ENCODE results near the gene PJVK. TPM values are rescaled to one million over a fixed set of nuclear protein-coding genes. Genes with fewer than 3 reads are reported as not detected.
"Not testable (repeated sequence)": the region's sequence is repeated elsewhere in the genome, so short reads cannot be mapped to it uniquely, and the experiment has no call there.

Gene PJVK
- total RNA-seq, 1 donor from 2014 or later: 7.7 TPM

DNA sequence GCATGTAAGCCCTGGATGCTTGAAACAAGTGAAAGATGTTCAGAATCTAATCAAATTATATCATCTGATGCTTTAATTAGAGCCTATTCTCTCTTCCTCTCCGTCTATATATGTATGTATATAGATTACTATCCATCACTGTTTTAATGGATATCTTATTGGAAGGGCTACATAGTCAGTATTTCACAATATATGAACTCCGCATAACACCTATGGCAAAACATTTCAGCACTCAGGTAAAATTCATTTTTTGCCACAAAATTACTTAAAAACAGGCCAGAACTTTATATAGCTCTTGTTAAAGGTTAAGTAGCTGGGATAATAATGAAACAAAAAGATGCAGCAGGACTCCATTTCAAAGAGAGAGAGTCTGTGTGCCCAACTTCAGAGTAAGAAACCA lies 1.2 kb downstream of the PJVK start:
- no peak for DNase-seq (ENCODE audit: low spot score, unreplicated experiment)
- Mint-ChIP-seq H3K36me3 (ENCODE audit: insufficient read depth) (peaks cover 12% of the 10 kb centered on the region), H3K27ac (peak overlapping the region; percentile 100), H3K27me3 (no peaks in the 10 kb centered on the region), H3K4me1 (ENCODE audit: low read depth) (peaks cover 20% of the 10 kb centered on the region), H3K4me3 (ENCODE audit: low read depth) (peak overlapping the region; percentile 88), H3K9me3 (ENCODE audit: low read depth) (no peaks in the 10 kb centered on the region)
- TF ChIP-seq, protein P1, sequence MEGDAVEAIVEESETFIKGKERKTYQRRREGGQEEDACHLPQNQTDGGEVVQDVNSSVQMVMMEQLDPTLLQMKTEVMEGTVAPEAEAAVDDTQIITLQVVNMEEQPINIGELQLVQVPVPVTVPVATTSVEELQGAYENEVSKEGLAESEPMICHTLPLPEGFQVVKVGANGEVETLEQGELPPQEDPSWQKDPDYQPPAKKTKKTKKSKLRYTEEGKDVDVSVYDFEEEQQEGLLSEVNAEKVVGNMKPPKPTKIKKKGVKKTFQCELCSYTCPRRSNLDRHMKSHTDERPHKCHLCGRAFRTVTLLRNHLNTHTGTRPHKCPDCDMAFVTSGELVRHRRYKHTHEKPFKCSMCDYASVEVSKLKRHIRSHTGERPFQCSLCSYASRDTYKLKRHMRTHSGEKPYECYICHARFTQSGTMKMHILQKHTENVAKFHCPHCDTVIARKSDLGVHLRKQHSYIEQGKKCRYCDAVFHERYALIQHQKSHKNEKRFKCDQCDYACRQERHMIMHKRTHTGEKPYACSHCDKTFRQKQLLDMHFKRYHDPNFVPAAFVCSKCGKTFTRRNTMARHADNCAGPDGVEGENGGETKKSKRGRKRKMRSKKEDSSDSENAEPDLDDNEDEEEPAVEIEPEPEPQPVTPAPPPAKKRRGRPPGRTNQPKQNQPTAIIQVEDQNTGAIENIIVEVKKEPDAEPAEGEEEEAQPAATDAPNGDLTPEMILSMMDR (IDR thresholded peaks at IDR 0.05; ENCODE audit: unreplicated experiment): no peak

- Mint-ChIP-seq H3K27me3 (no peaks in the 10 kb centered on the region), H3K27ac (no peak overlapping the region), H3K4me1 (ENCODE audit: low read depth) (peaks cover 20% of the 10 kb centered on the region), H3K4me3 (ENCODE audit: low read depth) (no peak overlapping the region), H3K9me3 (ENCODE audit: low read depth) (no peaks in the 10 kb centered on the region), H3K36me3 (ENCODE audit: insufficient read depth) (peaks cover 9% of the 10 kb centered on the region)
- TF ChIP-seq, protein P1 (IDR thresholded peaks at IDR 0.05; ENCODE audit: unreplicated experiment): no peak
- no peak for DNase-seq (ENCODE audit: low spot score, unreplicated experiment)
These were observed 1.7 kb downstream of the PJVK start for GRCh38 chr2:178452870-178453269.

DNA sequence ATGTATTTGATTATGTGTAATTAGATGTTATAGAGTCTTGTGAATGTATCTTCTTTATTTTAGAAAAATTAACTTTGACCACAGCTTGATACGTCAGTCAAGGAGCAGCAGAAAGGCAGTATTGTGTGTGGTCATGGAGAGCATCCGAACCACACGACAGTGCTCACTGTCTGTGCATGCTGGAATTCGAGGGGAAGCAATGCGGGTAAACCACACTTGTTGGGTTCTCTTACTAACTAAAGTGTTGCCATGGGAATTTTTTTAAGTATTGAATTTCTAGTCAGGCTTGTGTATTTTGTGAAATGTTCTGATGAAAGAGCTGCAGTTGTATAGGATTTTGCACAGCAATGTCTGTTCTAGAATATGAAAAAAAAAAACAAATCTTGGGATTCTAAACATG lies 4.8 kb downstream of the PJVK start:
- Mint-ChIP-seq H3K9me3 (ENCODE audit: low read depth) (no peaks in the 10 kb centered on the region), H3K27ac (no peak overlapping the region), H3K27me3 (no peaks in the 10 kb centered on the region), H3K4me3 (ENCODE audit: low read depth) (no peak overlapping the region), H3K4me1 (ENCODE audit: low read depth) (peaks cover 3% of the 10 kb centered on the region), H3K36me3 (ENCODE audit: insufficient read depth) (peaks cover 1% of the 10 kb centered on the region)
- no peak for DNase-seq (ENCODE audit: low spot score, unreplicated experiment)
- TF ChIP-seq, protein P1 (IDR thresholded peaks at IDR 0.05; ENCODE audit: unreplicated experiment): no peak

DNA sequence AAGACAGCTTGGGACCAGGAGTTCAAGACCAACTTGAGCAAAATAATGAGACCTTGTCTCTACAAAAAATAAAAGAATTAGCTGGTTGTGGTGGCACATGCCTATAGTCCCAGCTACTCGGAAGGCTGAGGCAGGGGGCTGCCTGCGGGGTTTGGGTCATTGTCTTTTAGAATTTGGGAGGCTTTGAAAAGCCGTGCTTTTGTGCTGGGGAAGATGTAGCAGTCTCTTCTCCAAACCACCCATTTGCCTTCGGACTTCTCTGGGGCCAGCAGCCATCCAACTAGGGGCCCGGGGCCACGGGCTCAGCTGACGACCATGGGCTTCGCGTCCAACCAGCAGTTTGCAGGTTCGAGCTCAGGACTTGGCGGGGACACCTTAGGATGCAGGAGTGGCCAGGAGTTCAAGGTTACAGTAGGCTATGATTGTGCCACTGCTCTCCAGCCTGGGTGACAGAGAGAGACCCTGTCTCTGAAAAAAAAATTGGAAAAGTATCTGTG lies 6.3 kb downstream of the PJVK start:
- TF ChIP-seq, protein P1 (IDR thresholded peaks at IDR 0.05; ENCODE audit: unreplicated experiment): no peak
- no peaks in the 10 kb centered on the region for H3K9me3 Mint-ChIP-seq (ENCODE audit: low read depth)
- peaks cover 1% of the 10 kb centered on the region for H3K36me3 Mint-ChIP-seq (ENCODE audit: insufficient read depth)
- no peak overlapping the region for H3K27ac Mint-ChIP-seq
- H3K4me3 Mint-ChIP-seq (ENCODE audit: low read depth): no peak overlapping the region
- DNase-seq (ENCODE audit: low spot score, unreplicated experiment): no peak
- no peaks in the 10 kb centered on the region for H3K4me1 Mint-ChIP-seq (ENCODE audit: low read depth)
- no peaks in the 10 kb centered on the region for H3K27me3 Mint-ChIP-seq

- H3K4me1 Mint-ChIP-seq (ENCODE audit: low read depth): peaks cover 2% of the 10 kb centered on the region
- H3K36me3 Mint-ChIP-seq (ENCODE audit: insufficient read depth): peaks cover 5% of the 10 kb centered on the region
- no peaks in the 10 kb centered on the region for H3K9me3 Mint-ChIP-seq (ENCODE audit: low read depth)
- H3K27ac Mint-ChIP-seq: no peak overlapping the region
- no peak overlapping the region for H3K4me3 Mint-ChIP-seq (ENCODE audit: low read depth)
- DNase-seq (ENCODE audit: low spot score, unreplicated experiment): no peak
- TF ChIP-seq, protein P1 (IDR thresholded peaks at IDR 0.05; ENCODE audit: unreplicated experiment): no peak
- H3K27me3 Mint-ChIP-seq: no peaks in the 10 kb centered on the region
These were observed 18.2 kb downstream of the PJVK start for GRCh38 chr2:178469219-178469849.

DNA sequence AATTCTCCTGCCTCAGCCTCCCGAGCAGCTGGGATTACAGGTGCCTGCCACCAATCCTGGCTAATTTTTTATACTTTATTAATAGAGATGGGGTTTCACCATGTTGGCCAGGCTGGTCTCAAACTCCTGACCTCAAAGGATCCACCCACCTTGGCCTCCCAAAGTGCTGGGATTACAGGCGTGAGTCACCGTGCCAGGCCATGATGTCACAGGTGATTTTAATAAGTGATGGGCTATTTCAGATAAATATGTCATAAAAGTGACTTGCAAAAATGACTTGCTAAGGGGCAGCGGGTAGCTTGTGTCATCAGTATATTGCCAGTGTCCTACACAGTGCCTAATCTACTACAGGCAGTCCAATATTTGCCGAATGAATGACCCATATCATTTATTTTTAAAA lies 20.1 kb downstream of the PJVK start:
- H3K4me3 Mint-ChIP-seq (ENCODE audit: low read depth); H3K36me3 Mint-ChIP-seq (ENCODE audit: insufficient read depth); H3K27ac Mint-ChIP-seq; DNase-seq (ENCODE audit: low spot score, unreplicated experiment); H3K9me3 Mint-ChIP-seq (ENCODE audit: low read depth); H3K4me1 Mint-ChIP-seq (ENCODE audit: low read depth); H3K27me3 Mint-ChIP-seq: not testable (repeated sequence)
